ENCODE results near the gene RINL. TPM values are rescaled to one million over a fixed set of nuclear protein-coding genes. Genes with fewer than 3 reads are reported as not detected.

Gene RINL
- total RNA-seq, 1 donor from 2014 or later: 11.9 TPM

DNA sequence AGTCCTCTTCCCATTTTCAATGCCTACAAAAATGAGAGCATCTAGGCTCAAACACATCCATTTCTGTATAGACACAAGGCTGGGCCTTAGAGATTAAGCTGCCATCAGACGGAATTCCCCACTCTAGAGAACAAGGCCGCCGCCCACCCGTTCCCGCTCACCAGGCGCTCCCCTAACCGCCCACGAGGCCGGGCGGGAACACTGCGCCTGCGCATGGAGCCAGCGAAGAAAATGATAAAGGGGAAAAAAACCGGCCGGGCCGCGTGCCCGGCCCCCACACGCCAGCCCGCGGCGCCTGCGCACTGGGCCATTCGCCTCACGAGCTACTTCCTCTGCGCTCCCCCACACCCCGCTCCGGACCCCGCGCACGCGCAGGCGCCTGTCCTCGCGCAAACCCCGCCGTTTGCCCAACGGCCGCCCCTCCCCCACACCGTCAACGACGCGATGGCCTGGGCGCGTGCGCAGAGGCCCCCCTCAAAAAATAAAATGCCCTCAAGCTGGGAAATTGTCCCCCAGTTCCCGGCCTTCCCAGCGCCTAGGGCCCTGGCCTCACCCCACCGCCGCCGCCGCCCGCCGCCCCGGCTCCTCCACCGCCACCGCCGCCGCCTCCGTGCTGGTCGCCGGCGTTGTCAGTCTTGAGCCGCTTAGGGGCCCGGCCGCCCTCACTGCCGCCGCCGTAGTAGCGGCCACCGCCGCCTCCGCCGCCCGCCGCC lies 28.8 kb downstream of the RINL start:
- peak; percentile 96 for DNase-seq (ENCODE audit: low spot score)

DNA sequence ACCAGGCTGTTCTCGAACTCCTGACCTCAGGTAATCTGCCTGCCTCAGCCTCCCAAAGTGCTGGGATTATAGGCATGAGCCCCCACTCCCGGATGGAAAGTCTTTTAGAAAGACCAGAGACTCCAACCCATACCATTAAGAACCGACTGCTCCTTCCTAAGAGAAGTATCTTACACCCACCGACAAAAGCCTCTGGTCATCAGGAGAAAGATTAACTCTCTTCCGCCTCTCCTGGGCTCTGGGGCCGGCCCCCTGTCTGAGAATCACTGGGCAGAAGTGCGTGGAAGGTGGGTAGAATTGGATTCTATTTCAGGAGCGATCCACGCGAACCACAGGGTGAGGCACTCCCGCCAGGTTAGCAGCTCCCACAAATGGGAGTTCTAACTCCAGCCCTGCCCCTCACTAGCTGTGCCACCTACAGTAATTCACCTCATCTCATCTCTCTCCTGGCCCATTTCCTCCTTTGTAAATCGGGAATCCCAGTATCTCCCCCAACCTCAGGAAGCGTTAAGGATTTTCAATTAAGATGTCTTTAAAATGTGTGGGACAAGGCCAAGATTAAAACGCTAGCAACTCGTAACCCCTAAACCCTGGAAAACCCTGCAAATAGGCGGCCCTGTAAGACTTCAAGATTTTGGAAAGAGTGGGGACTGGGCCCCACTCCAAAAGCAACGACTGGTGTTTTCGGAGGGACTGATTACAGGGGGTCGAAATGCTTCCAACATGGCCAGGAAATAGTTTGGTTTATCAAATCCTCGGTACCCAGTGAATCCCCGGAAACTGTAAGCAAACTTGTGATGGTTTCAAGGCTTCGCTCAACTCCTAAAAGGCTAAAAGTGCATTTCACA lies 29.6 kb downstream of the RINL start:
- DNase-seq (ENCODE audit: low spot score): no peak

DNA sequence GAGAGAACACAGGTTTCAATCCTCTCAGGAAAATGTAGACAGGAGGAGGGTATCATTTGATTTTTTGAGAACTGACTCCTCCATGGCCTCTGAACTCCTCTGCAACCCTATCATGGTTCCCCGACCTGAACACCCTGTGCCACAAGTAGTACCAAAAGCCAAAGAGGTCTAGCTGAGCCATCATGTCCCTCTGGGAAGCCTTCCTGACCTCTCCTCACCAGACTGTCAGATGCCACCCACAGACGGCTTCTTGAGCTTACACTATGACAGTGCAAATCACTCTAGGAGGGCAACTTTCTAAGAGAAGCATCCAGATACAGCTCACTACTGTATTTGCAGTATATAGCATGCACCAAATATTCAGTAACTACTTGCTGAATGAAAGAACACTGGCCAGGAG lies 32.0 kb downstream of the RINL start:
- DNase-seq (ENCODE audit: low spot score): no peak

DNA sequence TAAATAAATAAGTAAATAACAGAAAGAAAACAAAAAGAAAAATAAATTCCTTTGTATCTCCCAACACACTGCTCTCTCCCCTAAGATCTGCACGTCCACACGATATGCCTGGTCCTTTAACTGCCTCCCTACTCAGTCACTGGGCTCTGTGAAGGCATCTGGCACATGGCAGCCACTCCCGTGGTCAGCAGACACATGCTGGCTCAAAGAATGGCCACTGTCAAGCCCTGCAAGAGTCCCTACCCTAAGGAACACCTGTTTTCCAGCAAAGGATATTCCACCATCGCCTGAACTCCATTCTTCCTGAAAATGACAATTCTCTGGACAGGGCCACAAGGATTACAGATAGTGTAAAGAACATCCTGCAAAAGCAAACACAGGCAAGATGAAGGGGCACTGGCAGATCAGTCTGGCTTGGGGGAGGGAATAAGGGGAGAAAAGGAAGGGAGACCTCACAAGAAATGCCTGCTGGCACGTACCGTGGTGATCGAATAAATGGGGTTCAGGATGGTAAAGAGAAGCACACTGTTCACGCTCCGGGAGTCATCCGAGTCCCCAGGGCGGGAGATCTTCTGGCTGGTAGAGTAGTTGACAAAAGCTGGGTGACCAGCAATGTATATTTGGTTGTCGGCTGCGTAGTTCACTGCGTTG lies 32.6 kb downstream of the RINL start:
- no peak for DNase-seq (ENCODE audit: low spot score)

DNA sequence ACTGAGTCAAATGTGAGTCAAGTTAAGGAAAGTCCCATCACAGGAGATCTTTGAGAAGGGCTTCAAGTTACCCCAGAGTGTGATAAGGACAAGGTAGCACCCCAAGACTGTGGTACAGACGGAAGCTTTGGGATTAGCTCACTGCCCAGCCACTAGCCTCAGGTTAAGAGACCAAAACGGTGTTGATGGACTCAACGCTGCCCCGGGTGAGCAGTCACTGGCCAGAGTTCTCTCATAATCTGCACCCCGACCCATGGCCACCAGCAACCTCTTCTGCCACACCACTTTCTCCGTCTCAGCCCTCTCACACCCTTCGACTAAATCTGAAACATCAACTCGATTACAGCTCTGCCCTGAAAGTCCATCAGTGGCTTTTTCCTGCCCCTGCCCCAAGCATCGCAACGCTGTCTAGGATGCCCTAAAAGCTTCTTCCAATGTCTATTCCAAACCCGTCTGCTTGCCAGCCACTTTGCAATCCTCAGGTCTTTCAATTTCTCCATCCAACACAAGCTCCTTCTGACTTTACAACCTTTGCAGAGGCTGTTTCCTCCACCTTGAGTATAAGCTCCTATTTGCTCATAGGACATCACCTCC lies 33.9 kb downstream of the RINL start:
- DNase-seq (ENCODE audit: low spot score): no peak

DNA sequence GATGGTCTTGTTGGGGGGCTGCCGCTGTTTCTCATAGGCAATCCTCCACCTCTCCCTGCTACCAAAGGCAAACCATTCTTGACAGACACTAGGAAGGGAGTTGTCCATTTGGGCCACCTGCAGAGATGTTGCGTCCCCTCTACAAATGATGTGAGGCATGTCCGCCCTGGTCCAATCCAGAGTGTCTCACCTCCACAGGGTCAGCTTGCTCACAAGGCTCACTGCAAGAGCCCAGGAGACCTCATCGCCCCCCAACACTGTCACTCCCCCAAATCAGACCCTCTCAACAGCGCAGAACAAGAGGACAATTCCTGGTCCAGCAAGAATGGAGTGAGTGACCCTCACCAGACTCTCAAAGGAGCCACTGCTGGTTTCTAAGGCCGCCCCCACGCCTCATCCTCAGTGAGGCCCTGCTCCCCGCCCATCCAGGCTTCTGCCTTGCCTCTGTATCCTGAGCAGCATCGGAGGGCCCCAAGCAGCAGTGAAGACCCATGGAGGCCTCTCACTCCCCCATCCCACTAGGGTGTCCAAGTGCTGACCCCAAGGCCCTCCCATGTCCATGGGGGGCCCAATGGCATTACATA lies 34.8 kb downstream of the RINL start:
- DNase-seq (ENCODE audit: low spot score): no peak

DNA sequence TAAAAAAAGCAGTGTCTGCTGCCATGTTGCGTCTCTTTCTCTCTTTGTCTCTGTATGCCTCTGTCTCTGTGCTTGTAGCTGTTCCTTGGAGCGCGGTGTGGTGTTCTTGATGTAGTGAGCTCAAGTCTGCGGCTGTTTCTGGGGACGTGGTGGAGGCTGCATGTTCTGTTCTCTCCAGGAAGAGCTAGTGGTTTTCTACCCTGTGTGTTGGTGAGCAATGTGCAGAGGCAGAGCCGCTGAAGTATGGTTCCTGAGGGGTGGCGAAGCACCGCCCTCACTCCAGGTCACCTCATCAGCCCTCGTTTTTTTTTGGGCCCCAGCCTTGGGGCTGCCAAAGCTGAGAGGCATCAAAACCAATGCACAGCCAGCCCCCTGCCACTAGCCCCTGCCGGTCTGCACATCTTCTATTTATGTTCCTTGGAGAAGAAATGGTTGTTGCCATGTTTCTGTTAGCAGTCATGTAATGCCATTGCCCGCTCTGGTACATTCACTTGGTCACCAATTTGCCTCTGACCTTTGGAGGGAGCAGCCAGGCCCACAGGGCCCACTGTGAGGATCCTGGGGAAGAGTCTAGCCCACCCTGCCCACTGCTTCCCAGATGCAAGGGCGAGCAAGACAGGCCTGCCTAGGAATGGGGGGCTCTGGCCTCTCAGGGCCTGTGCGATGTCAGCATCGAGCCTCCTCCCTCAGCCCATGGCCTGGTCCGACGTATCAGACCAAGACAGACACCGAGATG lies 35.5 kb downstream of the RINL start:
- DNase-seq (ENCODE audit: low spot score): peak; percentile 45

DNA sequence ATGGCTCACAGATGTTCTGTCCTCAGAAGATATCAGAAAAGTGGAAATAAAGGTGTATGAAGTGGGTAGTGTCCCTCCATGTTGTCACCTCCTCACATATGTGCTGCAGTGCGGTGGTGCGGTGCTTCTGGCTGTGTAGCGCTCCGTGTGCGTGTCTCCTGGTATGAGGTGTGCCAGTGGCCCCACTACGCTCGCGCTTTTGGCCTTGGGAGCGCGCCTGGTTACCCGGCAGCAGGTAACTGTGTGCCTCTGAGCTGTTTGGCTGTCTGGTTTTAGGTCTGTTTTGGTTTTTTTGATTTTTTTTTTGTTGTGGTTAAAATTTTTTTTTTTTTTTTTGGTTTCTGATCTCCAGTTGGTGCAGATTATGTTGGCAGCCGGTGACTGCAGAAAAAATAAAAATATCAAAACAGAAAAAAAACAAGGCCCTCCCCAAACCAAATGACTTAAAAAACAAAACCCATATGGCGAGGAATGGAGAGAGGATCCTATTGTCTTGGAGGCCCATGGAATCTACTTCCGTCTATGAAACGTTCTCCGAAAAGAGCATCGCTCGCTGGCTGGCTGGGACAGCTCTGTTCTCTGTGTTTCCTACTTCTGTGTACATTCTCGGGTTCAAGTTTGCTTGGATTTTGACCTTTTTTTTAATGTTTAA lies 36.2 kb downstream of the RINL start:
- no peak for DNase-seq (ENCODE audit: low spot score)

DNA sequence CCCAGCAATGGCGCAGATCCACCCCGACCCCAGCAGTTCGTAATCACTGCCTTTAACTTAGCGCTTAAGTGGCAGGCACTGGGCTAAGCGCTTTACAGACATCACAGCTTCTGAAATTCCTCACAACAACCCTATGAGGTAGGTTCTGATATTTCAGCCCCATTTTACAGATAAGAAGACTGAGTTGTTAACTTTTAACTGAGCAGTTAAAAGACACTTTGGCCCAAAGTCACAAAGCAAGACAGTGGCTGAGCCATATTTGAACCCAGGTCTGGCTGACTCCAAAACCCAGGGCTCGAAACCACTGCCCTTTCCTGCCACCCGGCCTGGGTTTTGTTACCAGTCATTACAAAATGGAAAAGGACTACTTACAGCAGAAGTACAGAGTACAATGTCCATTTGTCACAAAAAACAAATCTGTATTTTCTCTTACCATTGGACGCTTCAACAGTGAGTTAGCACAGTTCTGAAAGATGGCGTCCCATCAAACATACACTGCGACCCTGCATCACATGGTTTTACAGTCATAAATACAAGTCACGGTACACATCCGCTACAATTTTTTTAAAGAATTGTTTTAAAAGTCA lies 36.8 kb downstream of the RINL start:
- DNase-seq (ENCODE audit: low spot score): no peak

DNA sequence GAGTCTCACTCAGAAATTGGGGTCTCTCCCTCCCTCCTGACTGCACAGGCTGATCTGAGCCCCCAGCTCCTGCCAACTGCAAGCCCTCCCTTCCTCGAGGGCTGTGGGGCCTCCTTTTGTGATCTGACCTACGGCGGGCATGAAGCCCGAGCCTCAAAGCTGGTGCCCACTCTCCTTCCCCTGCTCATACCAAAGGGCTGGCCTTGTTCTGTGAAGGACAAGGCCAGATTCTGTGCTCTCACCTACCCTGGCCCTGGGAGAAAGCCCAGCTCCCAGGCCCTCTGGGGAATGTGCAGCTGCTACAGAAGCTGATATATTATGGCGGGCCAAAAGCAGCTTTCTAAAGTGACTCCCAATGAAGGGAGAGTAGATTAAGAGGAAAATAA lies 37.5 kb downstream of the RINL start:
- no peak for DNase-seq (ENCODE audit: low spot score)

DNA sequence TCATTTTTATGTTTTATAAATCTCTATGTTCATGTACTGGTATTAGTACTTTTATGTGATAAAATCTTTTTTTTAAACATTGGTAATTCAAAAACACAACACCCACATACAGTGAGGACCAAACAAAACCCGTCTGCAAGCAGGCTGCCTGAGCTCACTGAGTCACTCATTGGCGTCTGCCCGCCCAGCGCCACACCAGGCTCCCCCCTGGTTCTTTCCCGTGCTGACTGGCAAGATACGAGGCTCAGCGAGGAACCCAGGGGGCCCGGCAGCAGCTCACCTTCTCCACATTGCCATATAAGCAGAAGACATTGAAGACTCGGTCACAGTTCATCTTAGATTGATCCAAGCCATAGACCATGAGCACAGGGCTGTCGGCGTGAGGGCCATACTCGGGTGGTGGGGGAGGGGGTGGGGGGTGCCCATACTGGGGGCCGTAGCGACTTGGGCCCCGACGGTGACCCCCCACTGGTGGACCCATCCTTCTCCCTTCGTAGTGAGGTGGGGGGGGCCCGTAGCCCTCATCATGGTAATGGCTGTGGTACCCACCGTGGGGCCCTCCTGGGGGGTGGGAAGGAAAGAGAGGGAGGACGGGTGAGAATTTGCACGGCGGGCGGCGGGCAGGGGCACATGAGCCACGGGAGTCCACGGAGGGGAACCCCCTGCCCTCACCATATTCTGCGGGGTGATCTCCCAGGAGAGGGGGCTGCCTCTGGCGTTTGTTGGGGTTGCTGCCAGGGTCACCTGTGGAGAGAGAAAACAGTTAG lies 38.1 kb downstream of the RINL start:
- no peak for DNase-seq (ENCODE audit: low spot score)

DNA sequence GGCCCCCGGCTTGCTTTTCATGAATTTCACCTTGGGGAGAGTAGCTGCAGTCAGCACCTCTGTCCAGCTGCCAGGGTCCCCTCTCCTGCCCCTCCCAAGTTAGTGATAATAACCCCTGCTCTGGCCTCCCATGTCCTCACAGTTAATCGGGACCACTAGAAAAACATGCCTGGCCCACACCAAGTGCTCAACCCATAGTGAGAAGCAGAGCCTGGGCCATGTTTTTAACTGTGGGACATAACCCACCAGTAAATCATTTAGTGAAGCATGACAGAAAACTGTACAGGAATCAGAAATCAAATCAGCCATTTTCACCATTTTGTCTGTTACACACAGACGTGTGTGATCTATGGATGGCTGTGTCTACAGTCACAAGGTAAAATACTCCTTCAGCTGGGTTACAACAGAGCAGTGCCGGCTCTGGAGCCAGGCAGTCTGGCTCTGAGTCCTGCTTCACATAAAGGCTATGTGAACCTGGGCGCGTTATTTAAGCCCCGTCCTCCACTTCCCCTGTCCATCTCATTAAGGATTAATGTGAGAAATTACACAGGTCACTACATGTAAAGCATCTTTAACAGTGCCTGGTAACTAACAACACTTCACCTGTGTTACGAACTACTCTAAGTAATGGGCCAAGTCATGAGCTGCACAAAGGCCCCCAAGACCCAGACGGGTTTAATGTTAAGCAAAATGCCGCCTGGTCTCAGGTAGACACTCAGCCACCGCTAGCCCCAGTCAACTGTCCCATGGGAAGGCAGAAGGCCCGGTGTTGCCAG lies 38.9 kb downstream of the RINL start:
- DNase-seq (ENCODE audit: low spot score): no peak

DNA sequence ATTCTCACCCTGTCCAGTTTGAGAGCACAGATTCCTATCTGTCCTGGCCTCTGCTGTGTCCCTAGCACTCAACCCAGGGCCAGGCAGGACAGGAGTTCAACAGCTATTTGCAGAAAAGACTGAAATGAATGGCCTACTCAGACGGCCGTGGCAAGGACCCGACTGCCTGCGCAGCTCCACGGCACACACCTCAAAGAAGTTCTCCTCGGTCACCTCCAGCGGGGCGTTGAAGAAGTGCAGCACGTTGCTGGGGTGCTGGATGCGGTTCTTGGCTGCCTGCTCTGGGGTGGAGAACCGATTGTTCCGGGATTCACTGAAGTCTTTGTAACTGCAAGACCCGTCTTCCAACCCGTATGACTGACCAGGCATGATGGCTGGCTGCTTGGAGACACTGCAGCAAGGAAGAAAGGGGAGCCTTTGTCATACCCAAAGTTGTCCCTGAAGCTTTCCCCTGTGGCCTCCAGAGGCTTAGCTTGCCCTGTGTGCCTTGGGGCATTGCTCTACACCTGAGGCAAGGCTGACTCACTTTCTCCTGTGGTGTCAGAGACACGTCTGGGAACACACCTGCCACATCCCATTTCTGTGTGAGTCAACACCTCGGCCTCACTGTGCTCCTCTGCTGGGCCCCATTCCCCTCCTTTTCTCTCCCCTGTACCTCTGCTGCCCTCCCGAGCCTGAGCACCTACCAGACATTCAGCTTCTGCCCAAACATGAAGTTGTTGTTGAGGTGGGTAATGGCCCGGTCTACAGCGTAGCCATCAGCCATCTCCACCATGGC lies 39.7 kb downstream of the RINL start:
- no peak for DNase-seq (ENCODE audit: low spot score)

DNA sequence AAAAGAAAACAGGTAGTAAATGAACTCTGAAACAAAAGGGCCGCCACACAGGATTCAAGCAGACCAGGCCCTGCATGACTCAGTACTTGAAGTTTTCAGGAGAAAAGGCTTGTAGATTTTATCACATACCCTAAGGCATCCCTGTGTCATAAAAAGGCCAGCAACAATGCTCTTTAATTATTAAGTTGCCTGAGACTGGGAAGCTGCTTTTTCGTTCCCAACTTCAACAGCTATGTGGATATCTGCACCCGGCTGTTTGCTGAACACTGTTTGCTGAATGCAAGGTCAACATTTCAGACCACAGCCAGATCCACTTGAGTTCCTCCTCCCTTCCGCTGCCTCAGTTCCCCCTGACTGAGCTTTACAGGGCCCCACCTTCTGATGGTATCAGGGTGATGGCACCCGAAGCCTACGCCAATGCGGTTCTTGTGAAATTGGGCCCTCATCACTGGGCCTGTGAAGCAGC lies 40.4 kb downstream of the RINL start:
- DNase-seq (ENCODE audit: low spot score): no peak

DNA sequence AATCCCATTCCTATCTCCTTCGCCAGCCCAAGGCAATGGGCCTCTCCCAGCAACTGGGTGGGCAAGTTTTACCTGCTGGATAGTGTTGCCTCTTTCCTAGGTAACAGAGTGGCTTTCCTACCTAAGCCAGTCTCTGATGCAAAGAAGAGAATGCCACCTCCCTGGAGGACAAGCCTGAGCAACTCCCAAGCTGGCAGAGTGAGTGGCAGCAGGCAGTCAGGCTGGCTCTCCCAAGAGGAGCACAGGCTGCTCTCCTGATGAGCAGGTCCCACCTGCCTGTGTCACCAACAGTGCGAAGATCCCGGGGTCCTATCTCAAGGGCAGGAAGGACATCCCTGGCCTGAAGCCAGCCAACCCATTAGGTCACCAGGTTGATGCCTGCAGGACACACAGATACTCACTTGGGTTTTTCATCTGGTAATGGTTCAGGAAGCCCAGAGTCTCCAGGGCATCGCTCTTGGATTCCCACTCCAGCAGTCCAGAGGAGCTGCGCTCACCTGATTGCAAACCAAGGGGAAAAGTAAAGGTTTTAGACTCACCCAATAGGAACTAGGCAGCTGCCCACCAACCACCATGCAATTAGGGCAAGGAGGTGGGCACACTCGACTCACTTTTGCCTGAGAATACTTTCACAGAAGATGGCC lies 41.0 kb downstream of the RINL start:
- no peak for DNase-seq (ENCODE audit: low spot score)

DNA sequence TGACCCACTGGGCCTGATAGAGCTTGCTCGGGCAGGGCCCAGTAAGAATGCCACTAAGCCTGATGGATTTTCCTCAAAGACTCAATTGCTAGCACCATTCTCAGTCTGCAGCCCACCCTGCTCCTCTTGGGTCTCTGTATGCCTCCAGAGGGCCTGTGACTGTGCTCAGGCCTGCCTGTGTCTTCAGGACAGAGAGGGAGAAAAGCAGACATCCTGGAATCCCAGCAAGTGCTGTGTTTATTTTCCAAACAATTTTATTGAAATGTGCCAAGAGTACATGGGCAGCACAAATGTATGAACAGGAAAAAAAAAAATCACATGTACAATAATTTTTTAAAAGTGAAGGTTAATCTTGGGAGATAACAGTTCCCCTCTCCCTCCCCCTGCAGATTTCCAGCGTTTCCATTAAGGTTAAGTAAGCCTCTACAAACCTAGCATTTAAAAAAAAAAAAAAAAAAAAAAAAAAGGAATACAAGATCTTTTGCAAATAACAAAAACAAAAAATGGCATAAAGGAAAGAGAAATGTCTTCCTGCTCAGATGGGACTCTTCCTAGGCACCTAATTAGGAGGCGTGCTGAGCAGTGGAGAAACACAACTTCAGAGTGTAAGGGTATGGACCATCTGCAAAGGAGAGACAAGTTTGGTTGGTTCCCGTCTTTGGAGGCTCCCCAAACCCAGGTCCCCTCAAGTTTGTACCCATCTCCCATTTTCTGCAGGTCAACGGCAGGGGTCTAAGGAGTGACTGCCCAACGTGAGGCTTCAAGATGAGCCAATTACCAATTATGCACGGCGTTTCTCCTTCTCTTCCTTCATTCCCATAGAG lies 41.7 kb downstream of the RINL start:
- DNase-seq (ENCODE audit: low spot score): no peak

DNA sequence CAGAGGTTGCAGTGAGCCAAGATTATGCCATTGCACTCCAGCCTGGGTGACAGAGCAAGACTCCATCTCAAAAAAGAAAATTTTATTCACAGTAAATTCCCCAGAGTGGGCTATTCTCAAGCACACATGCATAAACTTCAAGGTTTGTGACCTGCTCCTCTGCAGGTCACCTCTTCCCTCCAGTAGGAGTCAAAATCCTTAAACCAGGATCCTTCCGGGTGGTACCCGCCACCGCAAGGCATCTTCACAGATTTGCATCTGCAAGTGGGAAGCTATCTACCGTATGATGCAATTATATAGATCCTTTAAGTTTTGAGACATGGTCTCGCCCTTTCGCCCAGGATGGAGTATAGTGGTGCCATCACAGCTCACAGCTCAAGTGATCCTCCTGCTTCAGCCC lies 43.5 kb downstream of the RINL start:
- no peak for DNase-seq (ENCODE audit: low spot score)

Data from mucosa of gallbladder (tissue), 1 donor.